K562 (cell line): ENCODE results near the gene ROPN1.

Source experiments
- ELF4 ChIP-seq: fragments of 450-650 bp; formaldehyde crosslinking; IDR thresholded peaks from 2 replicates; pipeline ENCODE4 v1.4.0; 2022; ENCODE audit warnings: missing genetic modification characterization
- KAT8 ChIP-seq: fragments of 450-650 bp; IDR thresholded peaks from 2 replicates; pipeline ENCODE4 v1.6.1; 2016; ENCODE audit warnings: low read depth, mild to moderate bottlenecking
- PHF8 ChIP-seq: fragments of 200-600 bp; sonication (generic); IDR thresholded peaks from 2 replicates; pipeline ENCODE4 v1.6.1; 2012; ENCODE audit warnings: mixed run types, mild to moderate bottlenecking, inconsistent platforms, low read length, moderate library complexity, borderline replicate concordance
- POLR2A ChIP-seq: fragments of 450-650 bp; conservative IDR thresholded peaks from 2 replicates; pipeline ENCODE4 v1.6.1; 2016
- RAD21 ChIP-seq, 2 experiments: fragments of 250-450 bp in 1 of 2; fragments of 450-650 bp in 1 of 2; sonication (Bioruptor Pico) in 1 of 2; formaldehyde crosslinking in 1 of 2; IDR thresholded peaks in 1 of 2; conservative IDR thresholded peaks in 1 of 2; 2 replicates each; pipeline versions ENCODE4 v1.4.0 to v1.8.0; 2020 to 2022; ENCODE audit warnings: mild to moderate bottlenecking in 2 of 2, moderate library complexity in 1 of 2
- SIX5 ChIP-seq, 2 experiments: IDR thresholded peaks; 2 replicates each; pipeline ENCODE4 v1.6.1; 2011; ENCODE audit warnings: low read length in 2 of 2, borderline replicate concordance in 1 of 2, low read depth in 1 of 2, mild to moderate bottlenecking in 1 of 2, moderate library complexity in 1 of 2; ENCODE audit not compliant: insufficient read depth in 1 of 2
- TAF1 ChIP-seq: IDR thresholded peaks from 2 replicates; pipeline ENCODE4 v1.6.1; 2011; ENCODE audit warnings: mild to moderate bottlenecking, low read length, moderate library complexity; ENCODE audit not compliant: insufficient read depth, control insufficient read depth, severe bottlenecking; ENCODE audit errors: extremely low read depth
- ZNF79 ChIP-seq: fragments of 250-450 bp; sonication (Bioruptor Pico); IDR thresholded peaks from 2 replicates; pipeline ENCODE4 v1.4.0; 2020; ENCODE audit warnings: low read depth, mild to moderate bottlenecking, moderate library complexity

GRCh38 chr3:123980539-123980938, 11.4 kb downstream of the ROPN1 start:
- TF ChIP-seq PHF8 (no peak), POLR2A (no peak), SIX5 (IDR thresholded peaks at IDR 0.05; ENCODE audit: borderline replicate concordance in 1 of 2, insufficient read depth in 1 of 2, low read depth in 1 of 2, low read length in 2 of 2) (no peak), ELF4 (CRISPR knock-in tag) (no peak), ZNF79 (CRISPR knock-in tag) (no peak), TAF1 (no peak), RAD21 (CRISPR knock-in tag; conservative IDR thresholded peaks at IDR 0.05 in 1 of 2, IDR thresholded peaks at IDR 0.05 in 1 of 2) (no peak), KAT8 (no peak)
